ENCODE data around the gene NTPCR. TPM values are rescaled to one million over a fixed set of nuclear protein-coding genes. Genes with fewer than 3 reads are reported as not detected.

The NTPCR gene
- total RNA-seq, 4 donors from 2014 or later, result 18.5 to 32.9 (median 25.1) TPM

- no peak for DNase-seq (ENCODE audit: low spot score)
- no peak for TF ChIP-seq CTCF (IDR thresholded peaks at IDR 0.05)
- no peak for ATAC-seq (ENCODE audit: low FRiP score)
Measured at GRCh38 chr1:232958067-232958466, 7.7 kb downstream of the NTPCR start.

GRCh38 chr1:232962761-232963745 is 12.6 kb downstream of the NTPCR start:
- ATAC-seq (ENCODE audit: low FRiP score) (peak; percentile 74), DNase-seq (ENCODE audit: low spot score) (no peak)
- TF ChIP-seq CTCF (IDR thresholded peaks at IDR 0.05), result no peak

GRCh38 chr1:232964601-232965000 is 14.2 kb downstream of the NTPCR start:
- ATAC-seq (ENCODE audit: low FRiP score) (no peak), DNase-seq (ENCODE audit: low spot score) (no peak)
- no peak for TF ChIP-seq CTCF (IDR thresholded peaks at IDR 0.05)

GRCh38 chr1:232965124-232965911 is 14.9 kb downstream of the NTPCR start:
- ATAC-seq (ENCODE audit: low FRiP score) (no peak), DNase-seq (ENCODE audit: low spot score) (no peak)
- no peak for TF ChIP-seq CTCF (IDR thresholded peaks at IDR 0.05)

- no peak for TF ChIP-seq CTCF (IDR thresholded peaks at IDR 0.05)
- ATAC-seq (ENCODE audit: low FRiP score), result no peak
- no peak for DNase-seq (ENCODE audit: low spot score)
Measured at GRCh38 chr1:232965912-232966217, 15.5 kb downstream of the NTPCR start.

GRCh38 chr1:232966663-232967062 is 16.3 kb downstream of the NTPCR start:
- DNase-seq (ENCODE audit: low spot score) (no peak), ATAC-seq (ENCODE audit: low FRiP score) (no peak)
- no peak for TF ChIP-seq CTCF (IDR thresholded peaks at IDR 0.05)
